ENCODE measurements around the gene SNRPA1.
A peak's percentile ranks its signal among the peaks of the same experiment; 100 is the strongest.

The SNRPA1 gene

DNA sequence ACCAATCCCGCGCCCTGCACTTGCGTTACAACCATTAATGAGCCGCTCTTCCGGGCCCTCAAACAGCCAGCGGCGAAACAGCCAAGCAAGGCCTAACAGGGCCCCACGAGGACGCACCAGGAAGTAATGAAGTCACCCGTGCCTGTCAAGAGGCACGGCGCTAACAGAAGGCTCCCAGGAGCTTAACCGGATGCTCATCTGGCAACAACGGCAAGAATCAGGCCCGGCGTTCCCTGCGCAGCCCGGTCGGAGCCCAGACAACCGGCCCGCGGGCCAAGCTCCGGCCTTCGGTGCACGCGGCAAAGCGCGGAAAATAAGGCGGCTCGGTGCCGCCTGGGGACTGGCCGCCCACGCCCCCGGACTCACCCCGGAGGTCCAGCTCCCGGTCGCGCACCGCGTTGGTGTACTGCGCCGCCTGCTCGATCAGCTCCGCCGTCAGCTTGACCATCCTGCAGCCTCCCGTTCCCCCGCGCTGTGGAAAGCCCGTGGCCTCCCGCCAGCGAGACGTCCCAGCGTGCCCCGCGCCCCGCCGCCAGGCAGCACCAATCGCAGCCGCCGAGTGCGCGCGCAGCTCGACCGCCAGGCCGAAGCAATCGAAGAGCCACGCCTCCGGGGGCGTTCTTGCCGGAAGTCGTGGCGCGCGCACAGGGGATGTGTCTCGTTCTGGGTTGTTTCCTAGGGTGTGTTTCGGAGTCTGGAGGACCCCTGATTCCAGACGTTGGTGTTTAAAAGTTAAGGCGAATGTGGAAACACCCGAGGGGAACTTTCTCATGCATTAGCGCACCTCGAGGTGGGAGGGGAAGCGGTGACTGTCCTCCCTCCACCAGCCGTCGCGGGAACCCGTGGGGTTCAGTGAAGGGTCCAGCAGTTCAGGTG, at the start of gene SNRPA1:
SNRPA1 (minus strand) TSS at position 518 of the 876 bp plus-strand sequence; CDS start at position 448, 70 bp downstream.
- peak; percentile 97 for DNase-seq

DNA sequence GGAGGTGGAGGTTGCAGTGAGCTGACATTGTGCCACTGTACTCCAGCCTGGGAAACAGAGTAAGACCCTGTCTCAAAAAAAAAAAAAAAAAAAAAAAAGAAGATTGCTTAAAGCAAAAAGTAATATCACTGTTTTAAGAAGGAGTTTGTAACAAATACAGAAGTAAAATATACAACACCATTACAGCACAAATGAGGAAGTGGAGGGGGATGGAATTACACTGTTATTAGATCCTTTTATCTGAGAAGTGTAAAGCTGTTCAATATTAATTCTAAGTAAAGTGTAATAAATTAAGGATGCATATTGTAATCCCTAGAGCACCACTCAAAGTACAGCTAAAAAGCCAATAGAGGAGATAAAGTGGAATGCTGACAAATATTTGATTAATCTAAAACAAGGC, 47.0 kb upstream of the SNRPA1 start:
- no peak for DNase-seq

DNA sequence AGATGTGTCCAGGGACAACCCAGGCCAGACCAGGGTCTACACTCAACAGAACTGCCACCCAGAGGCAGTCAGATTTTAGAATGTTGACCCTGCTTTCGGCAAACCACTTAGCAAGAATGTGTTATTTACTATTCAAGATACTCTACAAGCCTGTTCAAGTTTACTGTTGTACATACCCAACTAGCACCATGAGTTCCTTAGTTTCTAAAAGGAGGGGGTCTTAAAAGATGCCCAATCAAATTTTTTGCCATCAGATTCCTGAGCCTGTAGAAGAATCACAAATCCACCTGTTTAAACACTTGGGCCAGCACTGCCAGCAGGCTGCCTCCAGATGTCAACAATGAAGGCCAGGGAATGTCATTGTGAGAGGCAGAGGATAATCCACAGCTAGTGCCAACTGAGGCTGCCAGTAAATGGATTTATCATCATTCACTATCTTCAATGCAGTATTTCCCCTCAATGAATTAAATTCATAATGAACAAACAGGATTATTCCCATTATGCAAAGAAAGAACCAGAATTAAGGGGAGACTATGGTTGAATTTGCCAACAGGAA, 43.5 kb upstream of the SNRPA1 start:
- no peak for DNase-seq

DNA sequence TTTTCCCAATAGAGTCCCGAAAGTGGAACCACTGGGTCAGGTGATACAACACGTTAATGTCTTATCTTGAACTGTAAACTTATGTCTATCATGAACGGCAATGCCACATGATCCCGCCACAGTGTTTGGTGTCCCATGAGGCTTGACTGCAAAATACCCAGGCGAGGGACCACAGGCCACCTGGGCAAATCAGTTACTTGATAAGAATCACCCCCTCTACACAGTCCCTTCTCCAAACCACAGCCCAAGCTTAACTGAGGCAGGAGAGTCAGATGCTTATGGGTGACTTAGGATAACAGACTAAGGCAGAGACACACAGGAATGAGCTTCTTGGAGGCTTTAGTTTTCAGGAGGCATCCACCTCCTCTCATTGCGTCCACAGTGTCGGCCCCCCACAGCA, 42.9 kb upstream of the SNRPA1 start:
- no peak for DNase-seq

DNA sequence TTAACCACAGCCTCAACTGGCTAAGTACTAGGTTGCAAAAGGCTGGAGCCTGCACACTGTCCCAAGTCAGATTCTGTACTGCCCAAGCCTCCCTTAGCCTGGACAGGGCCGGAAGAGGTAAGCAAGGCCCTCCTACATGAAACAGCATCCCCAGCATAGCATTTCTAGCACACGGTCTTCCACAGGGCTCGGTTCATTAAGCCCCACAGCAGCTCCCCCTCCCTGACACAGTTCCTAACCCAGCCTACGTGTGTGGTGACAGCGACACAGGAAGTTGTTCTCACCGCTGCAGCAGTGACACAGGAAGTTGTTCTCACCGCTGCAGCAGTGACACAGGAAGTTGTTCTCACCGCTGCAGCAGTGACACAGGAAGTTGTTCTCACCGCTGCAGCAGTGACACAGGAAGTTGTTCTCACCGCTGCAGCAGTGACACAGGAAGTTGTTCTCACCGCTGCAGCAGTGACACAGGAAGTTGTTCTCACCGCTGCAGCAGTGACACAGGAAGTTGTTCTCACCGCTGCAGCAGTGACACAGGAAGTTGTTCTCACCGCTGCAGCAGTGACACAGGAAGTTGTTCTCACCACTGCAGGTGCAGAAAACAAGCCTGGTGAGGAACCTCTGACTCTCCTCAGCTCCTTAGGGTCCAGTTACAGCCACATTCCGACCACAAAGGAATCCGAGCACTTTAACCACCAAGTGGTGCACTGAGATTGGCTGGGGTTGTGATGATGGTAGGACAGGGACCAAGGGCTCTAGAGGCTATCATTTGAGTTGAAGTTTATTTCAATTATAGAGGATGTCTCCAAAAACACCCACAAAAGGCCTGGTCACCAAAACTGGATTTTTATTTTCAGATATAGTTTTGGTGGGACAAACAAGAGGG, 39.1 kb upstream of the SNRPA1 start:
- peak; percentile 70 for DNase-seq

DNA sequence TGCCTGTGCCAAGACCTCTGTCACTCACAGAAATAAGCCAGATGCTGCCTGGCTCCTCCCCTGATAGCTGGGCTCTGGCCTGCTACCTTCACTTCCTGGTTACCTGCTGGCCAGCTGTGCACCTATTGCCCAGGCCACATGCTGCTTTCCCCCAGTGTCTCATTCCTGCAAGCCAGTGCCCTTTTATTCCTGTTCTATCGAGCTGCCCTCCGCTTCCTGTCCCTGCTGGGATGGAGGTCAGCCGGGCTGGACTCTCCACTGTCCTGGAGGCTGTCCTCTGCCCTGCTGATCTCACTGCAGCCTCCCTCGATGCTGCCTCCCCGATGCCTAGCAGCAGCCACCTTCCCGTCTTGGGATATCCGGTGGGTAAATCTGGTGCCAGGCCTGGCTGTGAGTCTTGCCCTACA, 37.0 kb upstream of the SNRPA1 start:
- no peak for DNase-seq

- no peak for DNase-seq
Observed at GRCh38 chr15:101329867-101330380, 34.9 kb upstream of the SNRPA1 start.

- DNase-seq = no peak
Observed at GRCh38 chr15:101329309-101329863, 34.3 kb upstream of the SNRPA1 start.

- no peak for DNase-seq
Observed at GRCh38 chr15:101328001-101328400, 33.0 kb upstream of the SNRPA1 start.

DNA sequence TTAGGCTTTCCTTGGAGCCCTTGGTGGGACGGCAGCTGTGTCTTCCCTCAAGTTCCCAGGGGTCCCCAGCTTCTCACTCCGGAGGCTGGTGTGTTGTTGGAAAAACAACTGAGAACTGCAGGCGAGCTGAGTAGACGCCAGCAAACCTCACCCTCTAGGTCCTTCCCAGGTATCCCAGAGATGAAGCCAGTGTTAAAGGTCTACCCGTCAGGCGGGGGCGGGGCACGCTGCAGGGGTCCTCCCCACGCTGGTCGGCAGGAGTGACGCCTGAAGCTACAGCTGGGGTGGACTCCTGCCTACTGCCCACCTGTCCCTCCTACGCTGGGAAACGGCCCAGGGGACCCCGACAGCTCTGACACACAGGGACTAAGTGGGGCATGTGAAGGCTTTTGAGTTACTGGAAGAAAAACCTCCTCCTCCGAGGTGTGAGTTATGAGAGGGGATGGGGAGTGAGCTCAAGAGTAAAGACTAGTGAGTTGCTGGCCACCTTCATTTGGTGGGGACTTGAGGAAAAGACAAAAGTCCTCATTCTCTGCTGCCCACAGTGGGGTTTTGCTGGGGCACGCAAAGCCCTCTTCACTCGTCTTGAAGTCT, 32.2 kb upstream of the SNRPA1 start:
- DNase-seq = no peak

GRCh38 chr15:101326462-101327146, 31.6 kb upstream of the SNRPA1 start:
- DNase-seq = no peak

DNA sequence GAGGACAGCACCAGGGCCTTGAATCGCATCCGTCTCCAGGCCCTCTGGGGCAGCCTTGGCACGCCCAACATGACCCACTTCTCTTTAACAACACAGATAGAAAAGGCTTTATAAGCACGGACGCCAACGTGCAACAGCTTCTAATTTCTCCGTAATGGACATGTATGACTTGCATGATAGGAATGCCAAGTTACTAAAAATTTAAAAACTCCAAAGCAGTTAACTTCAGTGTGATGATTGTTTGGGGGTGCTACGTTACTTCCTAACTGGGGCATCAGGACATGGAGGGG, 30.9 kb upstream of the SNRPA1 start:
- no peak for DNase-seq

DNA sequence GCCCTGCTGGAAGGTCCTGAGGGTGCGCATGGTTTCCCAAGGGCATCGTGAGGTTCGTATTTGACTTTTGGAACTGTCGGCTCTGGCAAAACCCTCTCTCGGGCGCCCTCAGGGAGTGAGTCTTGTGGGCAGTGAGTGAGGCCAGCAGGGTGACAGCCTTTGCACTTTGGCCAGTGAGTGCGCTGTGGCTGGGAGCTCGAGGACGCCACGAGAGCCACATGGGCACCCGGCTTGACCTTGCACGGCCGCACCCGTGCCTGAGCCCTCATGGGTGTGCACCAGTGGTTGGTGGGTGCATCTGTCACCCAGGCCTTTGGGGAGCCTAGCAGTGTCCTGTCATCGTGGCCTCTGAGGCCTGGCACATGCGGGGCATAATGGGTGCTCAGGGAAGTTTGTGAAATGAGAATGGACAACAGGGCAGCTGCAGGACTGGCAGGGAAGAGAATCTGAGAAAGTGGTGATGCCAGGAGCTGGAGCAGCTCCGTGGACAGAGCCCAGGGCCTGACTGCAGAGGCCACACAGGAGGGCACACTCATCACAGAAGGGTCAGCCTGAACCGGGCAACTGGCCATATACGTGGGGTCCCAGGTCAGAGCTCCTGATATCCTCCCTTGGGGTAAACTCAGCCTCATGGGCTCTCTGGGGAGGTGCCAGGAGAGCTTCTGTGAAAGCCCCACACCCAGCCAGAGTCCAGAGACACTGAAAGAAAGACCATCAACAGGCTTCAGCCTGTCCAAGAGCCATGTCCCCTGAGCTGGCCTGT, 30.4 kb upstream of the SNRPA1 start:
- DNase-seq = no peak

- no peak for DNase-seq
Observed at GRCh38 chr15:101324524-101325177, 29.6 kb upstream of the SNRPA1 start.

DNA sequence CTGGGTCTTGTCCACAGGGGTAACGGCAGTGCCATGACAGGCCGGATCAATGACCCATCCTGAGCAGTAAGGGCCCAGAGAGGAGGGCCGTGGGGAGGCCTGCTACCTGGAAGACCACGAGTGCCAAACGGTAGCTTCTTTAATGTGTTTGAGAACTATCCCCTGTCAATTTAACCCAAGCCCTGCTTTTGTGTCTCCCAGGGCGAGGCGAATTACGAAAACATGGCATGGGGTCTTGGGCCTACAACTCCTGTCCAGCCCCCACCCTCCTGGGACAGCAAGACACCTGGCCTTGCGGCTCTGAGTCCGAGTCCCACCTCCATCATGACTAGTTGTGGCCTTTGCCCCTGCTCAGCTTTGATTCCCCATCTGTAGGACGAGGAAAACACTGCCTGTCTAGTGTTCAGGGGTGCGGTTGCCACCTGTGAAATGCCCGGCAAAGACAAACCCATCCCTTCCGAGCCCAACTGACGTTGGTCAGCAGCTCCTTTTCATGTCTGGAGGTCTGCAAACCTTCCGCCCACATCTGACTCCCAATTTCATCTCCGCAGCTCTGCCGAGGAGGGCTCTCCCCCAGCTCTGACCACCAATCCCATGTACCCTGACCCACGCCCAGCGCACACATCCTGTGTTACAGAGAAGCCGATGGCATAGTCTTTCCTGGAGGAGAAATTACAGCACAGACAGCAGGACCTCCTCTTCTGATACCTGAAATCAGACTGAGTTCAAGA, 28.9 kb upstream of the SNRPA1 start:
- no peak for DNase-seq

DNA sequence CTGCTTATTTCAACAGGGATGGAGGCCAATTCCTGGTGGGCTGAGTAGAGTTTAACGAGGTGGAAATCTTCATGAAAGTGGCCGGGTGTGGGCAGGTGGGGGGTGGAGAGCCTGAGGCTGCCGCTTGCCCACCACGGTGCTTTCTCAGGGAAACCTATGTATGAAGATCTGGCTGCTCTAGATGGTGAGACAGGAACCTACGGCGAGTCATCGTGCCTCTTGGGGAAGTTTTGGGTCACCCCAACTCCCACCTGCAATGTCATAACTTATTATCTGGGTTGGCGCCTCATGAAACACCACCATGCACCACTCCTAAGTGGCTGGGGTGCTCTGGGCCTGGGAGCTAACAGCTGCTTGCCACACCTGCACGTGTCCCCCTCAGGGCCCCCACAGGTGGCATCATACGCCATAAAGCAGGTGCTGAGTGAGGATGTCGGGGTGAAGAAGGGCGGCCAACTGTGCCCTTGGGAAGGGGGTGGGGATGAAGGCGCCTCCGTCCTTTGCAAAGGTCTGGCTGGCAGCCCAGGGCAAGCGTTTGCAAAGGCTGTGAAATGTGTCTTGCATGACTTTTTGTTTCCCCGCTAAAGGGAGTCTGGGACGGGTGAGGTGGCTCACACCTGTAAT, 27.9 kb upstream of the SNRPA1 start:
- no peak for DNase-seq

DNA sequence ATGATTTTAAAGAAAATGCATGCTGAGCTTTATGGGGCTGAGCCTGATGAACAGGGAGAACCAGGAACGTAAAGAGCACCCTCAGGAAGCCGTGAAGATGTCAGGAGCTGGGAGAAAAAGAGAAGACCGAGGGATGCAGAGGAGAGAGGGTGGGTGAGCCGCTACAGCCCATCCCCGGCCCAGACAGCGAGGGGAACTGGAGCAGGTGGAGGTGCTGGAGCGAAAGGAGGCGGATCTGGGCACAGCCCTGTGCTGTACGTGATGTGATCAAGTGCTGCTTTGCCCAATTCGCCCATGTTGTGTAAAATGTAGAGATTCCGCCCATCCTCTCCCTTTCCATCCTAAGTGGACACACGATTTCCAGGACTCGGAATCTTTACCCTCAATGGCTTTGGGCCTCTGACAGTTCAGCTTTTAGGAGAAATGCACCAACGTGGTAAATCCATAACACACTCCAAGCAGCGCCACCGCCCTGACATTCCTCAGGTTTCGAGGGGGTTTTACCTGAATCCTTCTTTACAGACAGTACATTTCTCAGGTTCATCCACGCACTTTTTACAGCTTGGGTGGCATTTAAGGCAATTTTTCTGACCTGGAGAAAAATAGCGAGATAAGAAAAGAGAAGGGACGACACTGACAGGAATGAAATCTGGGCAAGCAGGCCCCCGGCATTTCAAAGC, 27.1 kb upstream of the SNRPA1 start:
- DNase-seq = no peak

- DNase-seq = peak; percentile 71
Observed at GRCh38 chr15:101320501-101321052, 25.5 kb upstream of the SNRPA1 start.

GRCh38 chr15:101318839-101319238, 23.8 kb upstream of the SNRPA1 start:
- DNase-seq = no peak

Measured in CD4-positive, alpha-beta T cell treated with Interleukin-10 for 1 hour (primary cell).